ENCODE data around the gene HKDC1.

Gene HKDC1

GRCh38 chr10:69181433-69181832 lies 38.7 kb upstream of the HKDC1 start:
- Histone ChIP-seq H3K4me3 (ENCODE audit: insufficient read depth, low read length, poor library complexity, severe bottlenecking) (peak overlapping the region; percentile 91), H3K9ac (ENCODE audit: low read length) (peak overlapping the region; percentile 84), H3K36me3 (ENCODE audit: low read length) (0 out of 2 replicates have a peak, but pooled peaks cover 6% of the 10 kb centered on the region), H3K27me3 (ENCODE audit: low read length) (no peaks in the 10 kb centered on the region), H3K4me2 (ENCODE audit: low read depth, low read length, poor library complexity, severe bottlenecking) (peak overlapping the region; percentile 78), H3K27ac (ENCODE audit: low read depth, low read length) (no peak overlapping the region), H3K79me2 (ENCODE audit: insufficient read depth, low read length) (peaks cover 57% of the 10 kb centered on the region), H2AFZ (ENCODE audit: low read depth, low read length, severe bottlenecking) (no peak overlapping the region), H3K9me2 (replicated peaks; ENCODE audit: insufficient read depth, low read length) (no peaks in the 10 kb centered on the region), H3K9me3 (ENCODE audit: insufficient read depth, low read length) (no peaks in the 10 kb centered on the region), H3F3A (ENCODE audit: insufficient read depth) (peaks cover 16% of the 10 kb centered on the region; the same call in 1 of the 2 replicates), H4K20me1 (ENCODE audit: low read depth, low read length) (0 out of 2 replicates have a peak, but pooled peaks cover 3% of the 10 kb centered on the region)
- TF ChIP-seq EZH2phosphoT487 (conservative IDR thresholded peaks at IDR 0.05; ENCODE audit: low read length) (no peak), CTCF (IDR thresholded peaks at IDR 0.05; ENCODE audit: insufficient read depth, low read length, poor library complexity, severe bottlenecking) (no peak)

DNA sequence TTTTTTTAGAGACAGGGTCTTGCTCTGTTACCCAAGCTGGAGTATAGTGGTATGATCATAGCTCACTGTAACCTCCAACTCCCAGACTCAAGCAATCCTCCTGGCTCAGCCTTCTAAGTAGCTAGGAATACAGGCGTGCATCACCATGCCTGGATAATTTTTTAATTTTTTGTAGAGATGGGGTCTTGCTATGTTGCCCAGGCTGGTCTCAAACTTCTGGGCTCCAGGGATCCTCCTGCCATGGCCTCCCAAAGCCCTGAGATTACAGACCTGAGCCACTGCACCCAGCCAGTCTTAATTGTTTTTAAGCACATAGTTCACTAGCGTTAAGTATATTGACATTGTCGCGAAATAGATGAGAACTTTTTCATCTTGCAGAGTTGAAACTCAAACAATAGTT lies 38.1 kb upstream of the HKDC1 start:
- Histone ChIP-seq H3K9ac (ENCODE audit: low read length) (no peak overlapping the region), H3K9me2 (replicated peaks; ENCODE audit: insufficient read depth, low read length) (no peaks in the 10 kb centered on the region), H3K4me3 (ENCODE audit: insufficient read depth, low read length, poor library complexity, severe bottlenecking) (no peak overlapping the region), H3K27me3 (ENCODE audit: low read length) (no peaks in the 10 kb centered on the region), H3K4me2 (ENCODE audit: low read depth, low read length, poor library complexity, severe bottlenecking) (peak overlapping the region; percentile 78), H3K27ac (ENCODE audit: low read depth, low read length) (no peak overlapping the region), H2AFZ (ENCODE audit: low read depth, low read length, severe bottlenecking) (no peak overlapping the region), H3K79me2 (ENCODE audit: insufficient read depth, low read length) (peaks cover 57% of the 10 kb centered on the region), H4K20me1 (ENCODE audit: low read depth, low read length) (0 out of 2 replicates have a peak, but pooled peaks cover 3% of the 10 kb centered on the region), H3K36me3 (ENCODE audit: low read length) (0 out of 2 replicates have a peak, but pooled peaks cover 10% of the 10 kb centered on the region), H3F3A (ENCODE audit: insufficient read depth) (peaks cover 16% of the 10 kb centered on the region; the same call in 1 of the 2 replicates), H3K9me3 (ENCODE audit: insufficient read depth, low read length) (no peaks in the 10 kb centered on the region)
- TF ChIP-seq CTCF (IDR thresholded peaks at IDR 0.05; ENCODE audit: insufficient read depth, low read length, poor library complexity, severe bottlenecking) (no peak), EZH2phosphoT487 (conservative IDR thresholded peaks at IDR 0.05; ENCODE audit: low read length) (no peak)

GRCh38 chr10:69186524-69186923 lies 33.6 kb upstream of the HKDC1 start:
- Histone ChIP-seq H2AFZ (ENCODE audit: low read depth, low read length, severe bottlenecking) (no peak overlapping the region), H3K9me3 (ENCODE audit: insufficient read depth, low read length) (no peaks in the 10 kb centered on the region), H3K27me3 (ENCODE audit: low read length) (no peaks in the 10 kb centered on the region), H3K4me2 (ENCODE audit: low read depth, low read length, poor library complexity, severe bottlenecking) (no peak overlapping the region), H4K20me1 (ENCODE audit: low read depth, low read length) (0 out of 2 replicates have a peak, but pooled peaks cover 3% of the 10 kb centered on the region), H3F3A (ENCODE audit: insufficient read depth) (no peaks in the 10 kb centered on the region), H3K79me2 (ENCODE audit: insufficient read depth, low read length) (peaks cover 42% of the 10 kb centered on the region), H3K36me3 (ENCODE audit: low read length) (peaks cover 13% of the 10 kb centered on the region; the same call in 1 of the 2 replicates), H3K27ac (ENCODE audit: low read depth, low read length) (no peak overlapping the region), H3K9ac (ENCODE audit: low read length) (no peak overlapping the region), H3K4me3 (ENCODE audit: insufficient read depth, low read length, poor library complexity, severe bottlenecking) (no peak overlapping the region), H3K9me2 (replicated peaks; ENCODE audit: insufficient read depth, low read length) (no peaks in the 10 kb centered on the region)
- no peak for TF ChIP-seq EZH2phosphoT487 (conservative IDR thresholded peaks at IDR 0.05; ENCODE audit: low read length)

GRCh38 chr10:69201045-69201444 lies 19.1 kb upstream of the HKDC1 start:
- no peak overlapping the region for H3K9ac ChIP-seq (ENCODE audit: low read length)
- H3F3A ChIP-seq (ENCODE audit: insufficient read depth), result no peaks in the 10 kb centered on the region
- TF ChIP-seq EZH2phosphoT487 (conservative IDR thresholded peaks at IDR 0.05; ENCODE audit: low read length), result no peak
- no peak overlapping the region for H3K4me3 ChIP-seq (ENCODE audit: insufficient read depth, low read length, poor library complexity, severe bottlenecking)
- no peaks in the 10 kb centered on the region for H3K9me3 ChIP-seq (ENCODE audit: insufficient read depth, low read length)
- no peaks in the 10 kb centered on the region for H3K9me2 ChIP-seq (replicated peaks; ENCODE audit: insufficient read depth, low read length)
- no peak overlapping the region for H2AFZ ChIP-seq (ENCODE audit: low read depth, low read length, severe bottlenecking)
- H3K4me2 ChIP-seq (ENCODE audit: low read depth, low read length, poor library complexity, severe bottlenecking), result no peak overlapping the region
- no peak overlapping the region for H3K27ac ChIP-seq (ENCODE audit: low read depth, low read length)
- no peaks in the 10 kb centered on the region for H3K79me2 ChIP-seq (ENCODE audit: insufficient read depth, low read length)
- no peaks in the 10 kb centered on the region for H3K27me3 ChIP-seq (ENCODE audit: low read length)
- no peaks in the 10 kb centered on the region for H4K20me1 ChIP-seq (ENCODE audit: low read depth, low read length)
- peaks cover 14% of the 10 kb centered on the region; the same call in 1 of the 2 replicates for H3K36me3 ChIP-seq (ENCODE audit: low read length)
